Hypothalamus (tissue), 51 donors: ENCODE data around the gene ATP6V0E1.
A peak's percentile ranks its signal among the peaks of the same experiment; 100 is the strongest.

ENCODE experiments used
- DNase-seq, 51 donors: peaks; one replicate each; lab custom pipeline; 2025; lab: John Stamatoyannopoulos, UW

The ATP6V0E1 gene

DNA sequence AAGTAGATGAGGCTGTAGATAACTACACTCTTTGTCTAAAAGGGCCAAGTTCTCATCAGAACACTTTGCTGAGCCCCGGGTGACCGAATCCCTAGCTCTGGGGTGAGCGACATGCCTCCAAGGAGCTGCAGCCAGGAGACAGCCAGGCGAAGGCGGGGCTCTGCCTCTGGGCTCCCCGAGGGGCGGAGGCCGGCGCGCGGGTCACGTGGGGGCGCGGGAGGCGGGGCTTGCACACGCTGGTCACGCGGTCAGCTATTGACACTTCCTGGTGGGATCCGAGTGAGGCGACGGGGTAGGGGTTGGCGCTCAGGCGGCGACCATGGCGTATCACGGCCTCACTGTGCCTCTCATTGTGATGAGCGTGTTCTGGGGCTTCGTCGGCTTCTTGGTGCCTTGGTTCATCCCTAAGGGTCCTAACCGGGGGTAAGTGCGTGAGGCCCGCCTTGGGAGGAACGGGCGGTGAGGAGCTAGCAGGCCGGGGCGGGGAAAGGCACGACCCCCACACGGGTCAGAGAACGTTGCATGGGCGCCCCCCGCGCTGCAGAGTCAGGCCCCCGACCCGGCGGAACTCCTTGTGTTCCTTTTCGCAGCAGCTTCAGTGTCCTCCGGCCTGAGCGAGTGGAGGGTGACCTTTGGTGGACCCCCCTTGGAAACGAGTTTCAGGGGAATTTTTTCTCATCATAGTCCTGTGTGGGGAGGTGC is at the start of gene ATP6V0E1:
Gene ATP6V0E1 (plus strand): TSS at position 230 of the 702 bp plus-strand sequence. CDS start 90 bp downstream, at position 320.
- peak; percentile 77 to 98 (median 94) for DNase-seq

DNA sequence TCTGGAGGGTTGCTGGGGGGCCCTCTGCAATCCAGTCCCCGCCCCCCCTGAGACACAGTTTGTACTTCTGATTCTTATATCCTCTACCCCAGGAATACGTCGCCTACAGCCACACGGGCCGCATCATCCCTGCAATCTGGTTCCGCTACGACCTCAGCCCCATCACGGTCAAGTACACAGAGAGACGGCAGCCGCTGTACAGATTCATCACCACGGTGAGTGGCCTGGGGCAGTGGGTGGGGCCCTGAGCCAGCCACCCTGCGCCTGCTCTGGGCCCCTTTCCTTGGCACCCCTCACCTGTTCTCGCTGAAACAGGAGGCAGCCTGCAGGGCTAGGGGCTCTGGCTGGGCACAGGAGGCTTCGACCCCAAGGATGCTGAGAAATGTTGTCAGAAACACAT is 48.5 kb upstream of the ATP6V0E1 start:
- DNase-seq, result no peak

DNA sequence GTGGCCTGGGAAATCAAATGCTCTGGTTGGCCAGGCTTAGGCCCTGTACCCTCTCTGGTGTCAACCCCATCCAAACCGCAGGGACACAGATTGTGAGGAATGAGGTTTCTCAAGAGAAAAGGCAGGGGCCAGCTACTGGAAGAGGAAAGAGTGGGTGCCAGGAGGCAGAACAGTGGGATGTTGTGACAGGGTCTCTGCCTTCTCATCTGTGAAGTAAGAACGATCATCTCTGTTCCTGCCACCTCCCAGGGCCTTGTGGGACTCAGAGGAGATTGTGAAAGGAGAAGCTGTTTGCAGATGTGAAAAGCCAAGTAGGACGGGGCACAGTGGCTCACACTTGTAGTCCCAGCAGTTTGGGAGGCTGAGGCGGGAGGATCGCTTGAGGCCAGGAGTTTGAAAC is 47.2 kb upstream of the ATP6V0E1 start:
- no peak for DNase-seq

DNA sequence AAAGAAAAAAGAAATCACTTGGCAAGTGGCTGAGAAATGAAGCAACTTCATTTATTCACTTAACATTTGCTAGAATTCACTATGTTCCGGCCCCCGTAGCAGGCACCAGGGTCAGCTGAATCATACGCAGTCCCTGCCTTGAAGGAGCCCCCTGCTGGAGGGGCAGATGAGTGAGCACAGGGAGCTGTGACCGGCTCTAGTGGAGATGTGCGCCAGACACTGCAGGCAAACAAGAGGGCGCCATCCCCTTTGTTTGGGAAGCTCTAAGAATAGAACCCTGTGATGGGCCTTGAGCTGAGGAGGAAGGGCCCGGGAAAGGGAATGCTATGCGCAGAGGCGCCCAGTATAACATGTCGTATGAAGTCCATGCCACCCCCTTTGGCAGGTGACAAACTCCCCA is 44.5 kb upstream of the ATP6V0E1 start:
- DNase-seq, result peak in 4 of 51 donors; percentile 14 to 40 (median 20)

DNA sequence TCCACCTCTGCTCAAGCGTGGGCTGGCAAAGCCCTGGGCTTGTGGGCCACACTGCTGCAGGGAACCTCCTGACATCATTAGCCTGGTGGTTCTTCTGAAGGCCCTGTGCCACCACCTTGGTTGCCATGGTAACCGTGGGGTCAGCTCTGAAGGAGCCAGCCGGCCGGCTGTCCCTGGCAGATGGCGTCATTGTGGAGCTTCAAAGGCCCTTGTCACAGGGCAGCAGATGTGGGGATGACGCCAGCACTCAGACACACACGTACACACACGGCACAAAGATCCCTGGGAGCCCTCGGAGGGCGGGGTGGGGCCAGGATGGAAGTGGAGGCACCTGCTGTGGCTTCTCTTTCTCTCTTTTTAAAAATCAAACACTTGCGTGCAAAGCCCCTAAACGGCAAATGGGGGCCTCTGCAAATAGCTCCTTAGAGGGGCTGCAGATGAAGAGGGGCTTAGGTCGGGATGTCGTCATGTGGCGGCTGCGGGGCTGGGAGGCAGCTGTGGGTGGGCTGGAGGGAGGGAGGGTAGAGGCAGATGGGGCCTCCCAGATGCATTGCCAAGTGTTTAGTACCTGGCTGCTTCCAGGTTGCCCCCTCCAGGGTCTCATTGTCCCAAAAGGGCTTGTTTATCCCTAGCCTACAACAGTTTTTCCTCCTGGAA is 43.8 kb upstream of the ATP6V0E1 start:
- peak in 39 of 51 donors; percentile 9 to 81 (median 48) for DNase-seq

DNA sequence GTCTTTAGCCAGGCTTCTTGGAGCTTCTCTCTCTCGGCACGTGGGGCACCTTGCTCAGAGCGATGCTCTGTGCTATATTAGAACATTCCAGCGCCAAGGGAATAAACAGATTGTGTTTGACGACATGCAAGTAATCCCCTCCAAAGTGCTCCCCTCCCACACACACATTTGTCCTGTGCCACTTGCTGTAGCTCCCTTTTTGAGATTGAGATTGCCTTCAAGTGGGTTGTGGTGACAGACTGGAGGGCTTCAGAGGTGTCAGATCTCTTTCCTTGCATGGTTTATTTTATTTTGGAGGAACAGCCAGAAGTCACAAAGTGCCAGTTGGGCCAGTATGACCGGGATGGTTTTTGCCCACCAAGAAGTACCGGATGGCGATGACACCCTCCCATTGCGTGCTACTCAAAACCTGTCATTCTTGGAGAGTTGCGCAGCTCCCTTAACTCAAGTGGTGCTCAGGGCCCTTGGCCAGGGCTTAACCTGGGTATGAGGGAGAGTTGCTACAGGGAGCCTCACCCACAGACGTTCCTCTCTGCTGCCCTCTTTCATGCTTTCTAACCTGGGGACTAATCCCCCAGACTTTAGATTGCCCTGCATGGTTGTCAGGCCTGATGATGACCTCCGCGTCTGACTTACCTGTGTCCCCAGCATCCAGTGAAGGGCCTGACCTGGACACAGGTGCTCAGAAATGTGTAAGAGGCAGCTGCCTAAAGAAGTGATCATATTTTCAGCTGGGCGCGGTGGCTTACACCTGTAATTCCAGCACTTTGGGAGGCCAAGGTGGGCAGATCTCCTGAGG is 43.1 kb upstream of the ATP6V0E1 start:
- DNase-seq, result no peak

DNA sequence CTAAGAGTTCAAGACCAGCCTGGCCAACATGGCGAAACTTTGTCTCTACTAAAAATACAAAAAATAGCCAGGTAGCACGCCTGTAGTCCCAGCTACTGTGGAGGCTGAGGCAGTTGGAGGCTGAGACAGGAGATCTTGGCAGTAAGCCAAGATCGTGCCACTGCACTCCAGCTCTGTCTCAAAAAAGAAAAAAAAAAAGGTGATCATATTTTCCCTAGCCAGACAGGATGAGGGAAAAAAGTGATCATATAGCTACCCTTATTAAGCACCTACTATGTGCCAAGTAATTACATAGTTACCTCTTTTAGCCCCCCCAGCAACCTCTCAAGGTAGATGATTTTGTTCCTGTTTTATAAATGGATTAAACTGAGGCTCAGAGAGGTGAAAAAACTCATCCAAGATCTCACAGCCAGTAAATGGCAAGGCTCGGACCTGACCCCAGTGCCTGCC is 42.5 kb upstream of the ATP6V0E1 start:
- DNase-seq, result no peak

DNA sequence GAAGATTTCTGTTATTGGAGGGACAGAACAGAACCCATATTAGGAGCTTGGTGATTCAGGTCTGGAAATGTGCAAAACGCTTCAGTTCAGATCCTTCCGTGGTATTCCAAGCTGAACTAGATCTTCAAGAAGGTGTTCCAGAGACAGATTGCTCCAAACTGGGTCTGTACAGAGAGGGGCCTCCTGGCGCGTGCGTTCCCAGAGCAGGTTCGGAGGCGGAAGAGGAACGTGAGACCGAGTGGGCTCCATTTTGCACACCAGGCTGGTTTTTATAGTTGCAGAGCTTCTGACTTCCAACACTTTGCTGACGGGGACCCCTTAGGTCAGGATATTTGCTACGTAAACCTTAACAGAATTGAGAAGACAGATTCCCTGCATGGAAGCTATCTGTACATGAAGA is 41.0 kb upstream of the ATP6V0E1 start:
- DNase-seq, result no peak

DNA sequence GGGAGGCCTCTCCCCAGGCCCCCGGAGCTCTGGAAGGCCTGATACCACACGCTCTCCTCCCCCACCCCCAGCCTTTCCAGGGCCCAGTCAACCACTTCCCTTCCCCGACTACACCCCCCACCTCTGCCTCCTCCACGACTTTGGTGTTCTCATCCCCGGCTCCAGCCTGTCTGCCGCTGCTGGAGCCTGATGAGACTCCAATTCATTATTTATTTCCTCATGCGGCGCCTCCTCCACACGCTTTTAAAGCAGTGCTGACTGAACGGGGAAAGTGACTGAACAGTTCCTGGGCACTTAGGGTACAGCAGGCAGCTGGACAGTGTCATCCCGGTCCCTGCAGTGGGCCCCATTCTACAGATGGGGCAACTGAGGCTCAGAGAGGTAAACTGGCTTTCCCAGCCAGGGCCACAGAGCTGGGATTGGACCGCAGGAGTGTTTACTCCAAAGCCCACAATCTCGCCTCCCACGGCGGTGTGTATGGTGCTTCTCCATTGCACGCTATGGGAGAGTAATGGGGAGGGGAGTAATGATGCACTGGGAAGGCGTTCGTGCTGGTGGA is 40.2 kb upstream of the ATP6V0E1 start:
- peak in 1 of 51 donors; percentile 38 for DNase-seq

DNA sequence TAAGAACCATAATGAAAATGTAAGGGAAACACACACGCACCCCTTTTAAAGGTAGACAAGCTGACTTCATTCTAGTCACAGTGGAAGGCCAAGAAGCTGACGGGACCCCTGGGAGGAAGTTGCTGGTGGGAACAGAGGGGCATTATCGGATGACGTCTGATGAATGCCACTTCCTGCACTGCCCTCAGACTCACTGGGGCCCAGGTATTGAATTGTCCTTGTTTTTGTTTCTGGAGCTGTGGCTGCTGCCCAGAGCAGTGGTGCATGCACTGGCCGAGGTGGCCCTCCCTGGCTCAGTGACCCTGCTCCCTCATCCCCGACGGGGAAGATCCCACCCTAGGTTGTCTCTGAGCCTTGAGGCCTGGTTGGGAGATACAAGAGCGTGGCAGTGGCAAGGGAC is 39.7 kb upstream of the ATP6V0E1 start:
- DNase-seq, result no peak

DNA sequence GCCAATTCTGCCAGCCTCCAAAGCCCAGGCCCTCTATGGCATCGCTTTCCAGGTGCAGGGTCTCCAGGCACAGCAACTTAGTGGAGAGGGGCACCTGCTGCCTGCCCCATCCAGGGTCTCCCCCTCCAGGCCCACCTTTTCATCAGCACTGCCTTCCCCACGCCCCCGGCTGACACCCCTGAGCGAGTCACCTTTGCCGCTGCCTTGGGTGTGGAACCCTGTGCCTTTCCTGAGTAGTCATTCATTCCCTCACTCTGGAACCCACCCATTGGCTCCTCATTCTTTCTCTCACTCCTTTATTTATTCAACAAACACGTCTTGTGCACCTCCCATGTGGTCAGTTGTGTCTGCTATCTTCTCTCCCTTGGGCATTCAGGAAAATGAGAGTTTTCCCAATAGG is 38.8 kb upstream of the ATP6V0E1 start:
- no peak for DNase-seq

DNA sequence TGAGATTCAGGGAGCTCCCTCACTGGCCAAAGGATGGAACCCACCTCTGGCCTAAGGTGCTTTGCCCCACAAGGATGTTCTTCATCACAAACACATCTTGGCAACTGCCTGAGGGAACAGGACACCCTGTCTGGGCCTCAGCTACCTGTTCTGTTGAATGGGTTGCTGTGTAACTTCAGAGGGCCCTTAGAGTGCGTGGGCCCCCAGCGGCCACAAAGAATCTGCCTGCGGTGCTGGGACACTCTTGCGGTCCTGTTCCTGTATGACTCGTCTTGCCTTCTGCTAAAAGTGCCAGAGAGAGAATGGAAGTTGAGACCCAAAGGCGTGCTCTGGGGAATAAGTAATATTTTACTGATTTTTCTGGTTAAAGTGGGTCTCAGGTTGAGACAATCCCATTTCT is 38.4 kb upstream of the ATP6V0E1 start:
- no peak for DNase-seq

DNA sequence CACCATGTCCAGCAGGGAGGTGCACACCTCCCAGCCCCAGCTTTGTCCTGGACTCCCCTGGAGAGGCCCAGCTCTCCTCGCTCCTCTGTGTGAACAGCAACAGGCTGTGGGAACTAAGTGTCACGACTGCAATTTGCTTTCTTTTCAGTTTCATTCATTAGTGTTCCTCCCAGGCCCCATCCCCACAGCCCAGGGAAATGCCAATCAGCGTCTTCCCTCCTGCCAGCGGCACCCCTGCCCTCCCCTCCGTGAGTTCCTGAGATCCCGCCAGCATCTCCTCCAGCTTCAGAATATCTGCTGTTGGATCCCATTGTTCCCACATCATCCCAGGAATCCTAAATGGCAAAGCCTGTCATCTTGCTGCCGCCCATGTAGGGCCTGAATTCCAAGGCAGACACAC is 37.4 kb upstream of the ATP6V0E1 start:
- no peak for DNase-seq

DNA sequence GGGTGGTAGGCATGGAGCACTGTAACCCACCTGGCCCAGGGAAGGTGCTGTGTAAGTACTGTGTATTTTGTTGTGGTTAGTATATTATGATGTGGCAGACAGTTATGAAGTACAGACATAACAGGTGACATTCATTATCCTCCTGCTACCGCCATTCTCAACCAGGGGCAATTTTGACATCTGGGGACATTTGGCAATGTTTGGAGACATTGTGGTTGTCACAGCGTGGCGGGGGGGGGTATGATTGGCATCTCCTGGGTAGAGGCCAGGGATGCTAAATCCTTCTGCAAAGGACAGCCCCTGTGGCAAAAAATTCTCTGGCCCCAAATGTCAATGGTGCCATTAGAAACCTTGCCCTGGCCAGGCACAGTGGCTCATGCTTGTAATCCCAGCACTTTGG is 34.1 kb upstream of the ATP6V0E1 start:
- DNase-seq, result no peak

DNA sequence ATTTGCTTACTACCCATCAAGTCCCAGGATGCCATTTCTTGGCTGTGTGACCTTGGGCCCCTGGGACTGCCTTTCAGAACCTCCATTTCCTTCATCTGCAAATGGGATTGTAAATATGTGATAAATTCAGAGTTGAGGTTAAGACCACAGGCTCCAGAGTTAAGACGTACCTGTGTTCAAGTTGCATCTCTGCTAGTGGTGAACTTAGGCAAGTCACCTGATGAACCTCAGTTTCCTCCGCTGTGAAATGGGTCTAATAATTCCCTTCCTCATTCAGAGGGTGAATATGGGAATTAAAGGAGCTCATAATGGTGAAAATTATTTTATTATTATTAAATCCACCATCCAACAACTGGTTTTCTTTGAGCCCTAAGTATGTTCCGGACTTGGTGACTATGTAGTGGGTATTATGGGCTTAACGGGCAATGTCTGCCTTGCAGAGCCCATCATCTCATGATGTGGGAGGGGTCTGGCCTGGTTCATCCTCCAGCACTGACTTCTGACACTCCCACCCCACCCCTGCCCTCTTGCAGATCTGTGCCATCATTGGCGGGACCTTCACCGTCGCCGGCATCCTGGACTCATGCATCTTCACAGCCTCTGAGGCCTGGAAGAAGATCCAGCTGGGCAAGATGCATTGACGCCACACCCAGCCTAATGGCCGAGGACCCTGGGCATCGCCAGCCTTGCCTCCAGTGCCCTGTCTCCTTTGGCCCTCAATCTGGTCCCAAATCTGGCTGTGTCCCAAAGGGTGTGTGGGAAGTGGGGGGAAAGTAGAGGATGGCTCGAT is 33.2 kb upstream of the ATP6V0E1 start:
- DNase-seq, result no peak

DNA sequence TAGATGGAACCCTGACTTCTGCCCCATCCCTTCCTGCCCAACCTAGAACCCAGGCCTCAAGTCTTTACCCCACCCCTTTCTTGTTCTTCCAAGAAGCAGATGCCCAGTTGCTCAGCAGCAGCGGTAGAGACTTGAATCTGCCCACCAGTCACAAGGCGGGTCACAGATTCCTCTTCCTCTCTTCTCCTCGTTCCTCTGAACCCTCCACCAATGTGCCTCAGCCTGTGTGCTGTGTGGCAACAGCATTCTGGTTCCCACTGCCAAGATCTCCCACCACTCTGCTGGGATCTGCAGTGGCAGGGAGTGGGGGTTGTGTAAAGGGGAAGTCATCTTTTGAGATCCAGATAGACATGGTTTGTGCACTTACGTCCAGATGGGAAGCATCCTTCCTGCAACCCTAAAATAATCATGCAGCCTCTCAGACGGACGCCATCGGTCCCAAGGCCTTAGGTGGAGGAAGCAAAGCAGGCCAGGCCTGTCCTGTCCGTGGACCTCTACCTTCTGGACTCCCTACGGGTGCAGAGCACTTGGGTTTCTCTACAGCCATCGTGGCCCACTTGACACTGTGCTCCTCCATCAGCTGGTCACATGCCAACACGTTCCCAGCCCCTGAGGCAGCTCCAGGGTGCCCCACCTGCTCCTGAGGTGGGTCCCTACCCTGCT is 32.1 kb upstream of the ATP6V0E1 start:
- DNase-seq, result no peak

DNA sequence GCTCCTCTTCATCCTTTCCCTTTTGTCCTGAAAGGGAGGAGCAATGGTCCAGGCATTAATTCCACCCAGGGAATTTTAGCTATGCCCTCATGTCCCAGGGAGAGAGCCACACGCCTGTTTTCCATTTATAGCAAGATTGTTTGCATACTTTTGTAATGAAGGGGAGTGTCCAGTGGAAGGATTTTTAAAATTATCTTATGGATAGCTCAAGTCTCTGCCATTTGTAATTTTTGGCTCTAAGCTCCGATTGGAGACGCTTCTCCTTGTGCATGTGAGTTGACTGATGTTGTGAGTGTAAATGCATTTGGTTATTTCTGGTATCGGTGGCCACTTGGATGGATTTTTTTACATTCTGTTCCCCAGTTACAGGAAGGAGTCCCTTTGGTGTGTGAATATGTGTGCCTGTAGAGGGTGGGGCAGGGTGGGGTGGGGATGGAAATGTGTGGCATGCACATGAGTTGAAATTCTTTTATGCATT is 31.5 kb upstream of the ATP6V0E1 start:
- no peak for DNase-seq

DNA sequence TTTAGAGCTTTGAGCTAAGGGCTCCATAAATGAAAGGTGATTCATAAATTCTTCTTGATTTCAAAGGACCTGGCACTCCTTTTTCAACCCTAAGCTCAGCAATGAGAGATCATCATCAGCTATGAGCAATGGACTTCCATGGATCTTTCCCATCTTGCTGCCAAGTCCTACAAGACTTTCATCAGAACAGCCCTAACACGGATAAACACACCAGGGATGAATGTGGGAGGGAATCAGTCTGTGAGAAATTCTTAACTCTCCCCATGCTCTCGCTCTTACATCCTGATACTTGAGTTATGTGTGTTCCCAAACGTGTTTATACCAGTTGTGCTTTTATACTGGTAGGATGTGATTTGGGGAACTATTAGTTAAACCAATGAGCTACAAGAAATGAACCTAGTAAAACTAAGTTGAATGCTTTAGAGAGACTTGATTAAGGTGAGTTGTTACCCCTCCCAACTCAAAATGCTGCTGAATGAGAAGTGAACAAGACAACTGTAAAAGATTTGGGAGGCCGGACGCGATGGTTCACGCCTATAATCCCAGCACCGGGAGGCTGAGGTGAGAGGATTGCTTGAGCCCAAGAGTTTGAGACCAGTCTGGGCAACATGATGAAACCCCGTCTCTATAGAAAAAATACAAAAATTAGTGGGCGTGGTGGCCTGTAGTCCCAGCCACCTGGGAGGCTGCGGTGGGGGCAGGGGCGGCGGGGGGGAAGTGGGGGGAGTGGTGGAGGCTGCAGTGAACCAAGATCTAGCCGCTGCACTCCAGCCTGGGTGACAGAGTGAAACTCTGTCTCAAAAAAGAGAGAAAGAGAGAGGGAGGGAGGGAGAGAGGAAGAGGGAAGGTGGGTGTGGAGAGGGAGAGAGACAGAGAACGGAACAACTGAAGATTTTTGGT is 29.5 kb upstream of the ATP6V0E1 start:
- DNase-seq, result no peak

DNA sequence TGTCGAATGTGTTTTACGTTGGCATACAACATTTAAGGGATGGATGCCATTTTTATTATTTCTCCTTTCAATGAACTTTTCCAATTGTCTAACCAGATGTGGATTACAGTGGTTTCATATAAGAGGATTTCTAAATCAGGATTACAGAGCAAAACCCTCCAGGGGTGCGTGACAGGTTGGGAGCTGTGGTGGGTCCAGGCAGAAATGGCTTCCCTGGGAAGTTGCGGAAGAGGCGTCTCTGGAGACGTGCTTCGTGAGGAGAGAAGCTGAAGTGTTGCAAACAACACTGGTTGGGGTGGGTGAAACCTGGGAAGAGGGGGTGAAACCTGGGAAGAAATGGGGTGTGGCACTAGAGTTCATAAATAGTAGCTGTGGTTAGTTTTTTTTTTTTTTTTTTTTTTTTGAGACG is 28.8 kb upstream of the ATP6V0E1 start:
- DNase-seq, result no peak
